Right lobe of liver (tissue), 6 donors: ENCODE data around the gene AFAP1L1. TPM values are rescaled to one million over a fixed set of nuclear protein-coding genes. Genes with fewer than 3 reads are reported as not detected.

Source experiments
- ATAC-seq, 4 donors: fragments of 200-7000 bp; cut with Tn5 transposase; one replicate each; pipeline ENCODE4 v1.9.1; 2020; ENCODE audit warnings: mild to moderate bottlenecking in 4 of 4, moderate library complexity in 4 of 4
- DNase-seq, 3 donors: peaks; one replicate each; pipeline ENCODE4 v3.0.0-alpha.2; 2020
- H3K27ac ChIP-seq, 3 donors: fragments of 200-600 bp; one replicate each; pipeline ENCODE4 v1.8.0; 2022
- H3K27me3 ChIP-seq, 2 donors: fragments of 200-600 bp; one replicate each; pipeline ENCODE4 v1.8.0; 2022
- H3K36me3 ChIP-seq, 4 donors: fragments of 200-600 bp; sonication (generic) in 1 of 4; one replicate each; pipeline versions ENCODE4 v1.5.1 to v1.8.0; 2017 to 2022; ENCODE audit warnings: control low read depth in 1 of 4
- H3K4me1 ChIP-seq, 4 donors: fragments of 200-600 bp; sonication (generic) in 1 of 4; one replicate each; pipeline versions ENCODE4 v1.5.1 to v1.8.0; 2017 to 2022; ENCODE audit warnings: control low read depth in 1 of 4
- H3K4me3 ChIP-seq, 3 donors: fragments of 200-600 bp; one replicate each; pipeline ENCODE4 v1.8.0; 2022
- H3K9me3 ChIP-seq, 4 donors: fragments of 200-600 bp; sonication (generic) in 1 of 4; one replicate each; pipeline versions ENCODE4 v1.5.1 to v1.8.0; 2017 to 2022; ENCODE audit warnings: control low read depth in 1 of 4
- POLR2A ChIP-seq: fragments of 450-650 bp; IDR thresholded peaks from one replicate; pipeline ENCODE4 v1.6.1; 2017; ENCODE audit warnings: antibody characterized with exemption, mild to moderate bottlenecking
- WGBS: methylation state at CpG from one replicate; pipeline ENCODE4 v1.1.6; 2018; ENCODE audit warnings: low coverage, low lambda C conversion rate; ENCODE audit not compliant: insufficient coverage; ENCODE audit errors: missing lambda C conversion rate; 5-methylcytosine and 5-hydroxymethylcytosine counted together
- intact Hi-C, 2 donors: fragments of 100-400 bp; cut with DNase I; formaldehyde crosslinking; loops; one replicate each; pipeline versions ENCODE4 v1.11.2 to v1.14.1; 2022
- total RNA-seq, 6 experiments: library from RNA; depleted of rRNA in 2 of 6; stranded (reverse); fragments of >200 nt in 2 of 6; fragmentation: NEBNext Ultra II Directional in 3 of 6; extraction: Animal tissue kit (Norgen Biotek cat#: 25700) in 3 of 6; gene quantifications; one replicate each; pipeline versions ENCODE4 v1.1.0 to v1.2.4, GENCODE V29; 2016 to 2023
- TF ChIP-seq, protein P1 (sequence below), 4 donors: fragments of 200-600 bp in 3 of 4; fragments of 450-650 bp in 1 of 4; IDR thresholded peaks; one replicate each; pipeline versions ENCODE4 v1.5.1 to v1.8.0; 2016 to 2022; ENCODE audit warnings: antibody characterized with exemption in 4 of 4, mild to moderate bottlenecking in 2 of 4
- donor health status: DM: no; HTN: yes; CAD: no.
- donor health status: DM: no; HTN: no; CAD: no.
- donor health status: DM: no; HTN: no; CAD: no.
- donor health status: DM: no; HTN: yes; CAD: no.
- donor health status: DM: no; HTN: yes; CAD: no.

AFAP1L1 gene
- total RNA-seq, 6 experiments from 2014 or later, result 3.1 to 6.6 (median 5.2) TPM

DNA sequence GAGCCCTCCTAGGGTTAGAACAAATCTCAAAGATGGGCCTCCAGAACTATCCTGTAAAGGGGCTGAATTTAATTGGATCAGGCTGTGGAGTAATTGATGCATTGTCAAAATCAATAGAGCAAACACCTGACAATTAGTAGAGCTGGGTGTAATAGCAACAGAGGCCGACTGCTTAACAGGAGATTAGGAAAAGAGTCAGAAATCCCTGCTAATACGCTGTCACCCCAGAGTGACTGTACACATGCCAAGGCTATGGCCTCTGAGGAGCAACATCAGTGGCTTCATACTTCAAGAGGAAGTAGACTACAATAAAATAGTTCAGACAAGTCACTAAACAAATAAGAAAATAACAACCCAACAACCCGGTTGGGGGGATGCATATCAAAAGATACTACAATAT lies 55.0 kb downstream of the AFAP1L1 start:
- Histone ChIP-seq H3K4me3 (no peak overlapping the region), H3K27ac (no peak overlapping the region), H3K4me1 (peaks cover 0 to 8% (median 0%) of the 10 kb centered on the region in 4 donors), H3K36me3 (no peaks in the 10 kb centered on the region), H3K27me3 (no peaks in the 10 kb centered on the region), H3K9me3 (no peaks in the 10 kb centered on the region)
- intact Hi-C loops, result no loop called here
- ATAC-seq (no peak), DNase-seq (no peak)
- no peak for TF ChIP-seq POLR2A
- TF ChIP-seq, protein P1, sequence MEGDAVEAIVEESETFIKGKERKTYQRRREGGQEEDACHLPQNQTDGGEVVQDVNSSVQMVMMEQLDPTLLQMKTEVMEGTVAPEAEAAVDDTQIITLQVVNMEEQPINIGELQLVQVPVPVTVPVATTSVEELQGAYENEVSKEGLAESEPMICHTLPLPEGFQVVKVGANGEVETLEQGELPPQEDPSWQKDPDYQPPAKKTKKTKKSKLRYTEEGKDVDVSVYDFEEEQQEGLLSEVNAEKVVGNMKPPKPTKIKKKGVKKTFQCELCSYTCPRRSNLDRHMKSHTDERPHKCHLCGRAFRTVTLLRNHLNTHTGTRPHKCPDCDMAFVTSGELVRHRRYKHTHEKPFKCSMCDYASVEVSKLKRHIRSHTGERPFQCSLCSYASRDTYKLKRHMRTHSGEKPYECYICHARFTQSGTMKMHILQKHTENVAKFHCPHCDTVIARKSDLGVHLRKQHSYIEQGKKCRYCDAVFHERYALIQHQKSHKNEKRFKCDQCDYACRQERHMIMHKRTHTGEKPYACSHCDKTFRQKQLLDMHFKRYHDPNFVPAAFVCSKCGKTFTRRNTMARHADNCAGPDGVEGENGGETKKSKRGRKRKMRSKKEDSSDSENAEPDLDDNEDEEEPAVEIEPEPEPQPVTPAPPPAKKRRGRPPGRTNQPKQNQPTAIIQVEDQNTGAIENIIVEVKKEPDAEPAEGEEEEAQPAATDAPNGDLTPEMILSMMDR (IDR thresholded peaks at IDR 0.05), result no peak
- WGBS, result 75% methylated on average over 3 of the region's 3 CpGs

DNA sequence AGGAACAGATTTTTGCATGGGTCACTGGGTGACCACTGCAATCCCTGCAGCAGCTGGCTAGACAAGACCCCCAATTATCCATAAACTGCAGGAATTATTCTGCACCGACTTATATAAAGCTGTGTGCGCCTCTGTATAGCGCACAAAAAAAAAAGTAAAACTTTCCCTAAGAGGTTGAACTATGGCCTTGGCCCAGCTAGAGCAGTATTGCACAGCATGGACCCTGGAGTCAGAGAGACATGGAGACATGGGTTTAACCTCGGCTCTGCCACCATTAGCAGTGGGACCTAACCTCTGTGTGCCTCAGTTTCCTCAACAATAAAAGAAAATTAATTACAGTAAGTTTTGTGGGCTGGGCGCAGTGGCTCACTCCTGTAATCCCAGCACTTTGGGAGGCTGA lies 56.5 kb downstream of the AFAP1L1 start:
- no peak for DNase-seq
- TF ChIP-seq, protein P1 (IDR thresholded peaks at IDR 0.05), result no peak
- TF ChIP-seq POLR2A, result no peak

DNA sequence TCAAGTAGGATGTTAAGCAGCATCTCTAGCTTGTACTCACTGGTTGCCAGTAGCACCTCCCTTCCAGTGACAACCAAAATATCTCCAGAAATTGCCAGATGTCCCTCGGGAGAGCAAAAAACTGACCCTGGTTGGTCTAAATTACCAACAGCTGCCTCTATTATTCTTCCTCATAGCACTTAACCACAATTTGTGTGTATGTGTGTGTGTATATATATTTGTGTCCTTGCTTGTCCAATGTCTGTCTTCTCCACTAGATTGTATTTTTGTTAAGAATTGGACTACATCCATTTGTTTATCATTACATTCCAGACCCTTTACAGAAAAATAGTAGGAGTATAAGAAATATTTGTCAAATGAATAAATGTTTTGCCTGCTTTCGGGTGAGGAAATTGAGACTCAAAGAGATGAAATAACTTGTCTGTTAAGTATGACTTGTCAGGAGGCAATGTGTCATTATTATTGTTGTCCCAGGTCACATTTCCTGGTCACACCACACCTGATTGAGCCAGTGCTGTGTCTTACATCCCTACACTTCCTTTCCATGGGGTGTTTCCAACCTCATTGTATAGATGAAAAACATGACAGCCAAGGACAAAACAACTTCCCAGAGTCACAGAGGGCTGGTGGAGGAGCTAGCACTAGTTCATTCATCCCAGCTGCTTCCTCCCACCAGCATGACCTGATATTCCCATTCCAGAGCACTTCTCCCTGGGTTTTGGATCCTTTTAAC lies 62.2 kb downstream of the AFAP1L1 start:
- WGBS, result 56% methylated on average over 2 of the region's 2 CpGs
- no peaks in the 10 kb centered on the region for H3K27me3 ChIP-seq
- H3K4me3 ChIP-seq, result no peak overlapping the region
- TF ChIP-seq, protein P1 (IDR thresholded peaks at IDR 0.05), result no peak
- TF ChIP-seq POLR2A, result no peak
- no peaks in the 10 kb centered on the region for H3K9me3 ChIP-seq
- H3K4me1 ChIP-seq, result no peaks in the 10 kb centered on the region
- H3K27ac ChIP-seq, result no peak overlapping the region
- H3K36me3 ChIP-seq, result no peaks in the 10 kb centered on the region
- DNase-seq (no peak), ATAC-seq (no peak)
- intact Hi-C loops, result no loop called here

More for the DNA sequence above, 56.5 kb downstream of the AFAP1L1 start:
- Histone ChIP-seq H3K27me3 (no peaks in the 10 kb centered on the region), H3K36me3 (no peaks in the 10 kb centered on the region), H3K27ac (no peak overlapping the region), H3K9me3 (no peaks in the 10 kb centered on the region), H3K4me3 (no peak overlapping the region), H3K4me1 (peaks cover 0 to 6% (median 0%) of the 10 kb centered on the region in 4 donors)
- 83% methylated on average over 5 of the region's 5 CpGs for WGBS
- intact Hi-C loops, result no loop called here
- ATAC-seq, result no peak

DNA sequence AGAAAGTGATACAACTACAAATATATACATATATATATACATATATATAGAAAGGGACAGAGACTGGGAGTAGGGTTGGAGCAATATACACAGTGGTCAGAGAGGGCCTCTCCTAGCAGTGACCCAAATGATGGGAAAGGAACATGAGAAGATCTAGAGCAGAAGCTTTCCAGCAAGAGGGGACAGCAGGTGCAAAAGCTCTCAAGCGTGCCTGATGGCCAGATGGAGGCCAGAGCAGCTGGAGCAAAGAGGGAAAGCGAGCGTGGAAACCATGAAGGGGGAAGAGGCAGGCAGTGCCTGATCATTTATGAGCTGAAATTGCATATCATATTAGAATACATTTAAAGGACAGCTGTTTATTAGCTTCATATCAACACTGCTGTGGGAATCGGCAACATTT lies 66.1 kb downstream of the AFAP1L1 start:
- peaks cover 0 to 4% (median 0%) of the 10 kb centered on the region in 4 donors for H3K36me3 ChIP-seq
- 100% methylated on average over 4 of the region's 4 CpGs for WGBS
- H3K4me3 ChIP-seq, result no peak overlapping the region

More for the DNA sequence above, 66.1 kb downstream of the AFAP1L1 start:
- H3K27ac ChIP-seq, result no peak overlapping the region
- H3K4me1 ChIP-seq, result no peaks in the 10 kb centered on the region
- TF ChIP-seq, protein P1 (IDR thresholded peaks at IDR 0.05), result no peak
- TF ChIP-seq POLR2A, result no peak
- H3K9me3 ChIP-seq, result no peaks in the 10 kb centered on the region
- DNase-seq (no peak), ATAC-seq (no peak)
- H3K27me3 ChIP-seq, result no peaks in the 10 kb centered on the region
- intact Hi-C loops, result no loop called here
